ENCODE results near the gene CALHM5. TPM values are rescaled to one million over a fixed set of nuclear protein-coding genes. Genes with fewer than 3 reads are reported as not detected.

The CALHM5 gene
- total and polyA plus RNA-seq, 9 of the 15 experiments (the other 6 are each of a cell fraction or from before 2014, with no cell fraction given): under 0.01 to 0.05 (median 0.02) TPM; not detected in 2

- FAIRE-seq (no peak), DNase-seq (ENCODE audit: extremely low read depth in 1 of 4, low spot score in 3 of 4) (no peak), ATAC-seq (no peak)
- ChIA-PET POLR2A (interaction anchor here (0.6 to 1.0 kb wide), 2 partner anchors 17 to 33 kb away, joined by 3 read pairs; no protein-coding TSS in a partner anchor), CTCF (ENCODE audit: low intra/inter-chr PET ratio) (no interaction called here)
- TF ChIP-seq ZNF76 (CRISPR knock-in tag; IDR thresholded peaks at IDR 0.05; ENCODE audit: borderline replicate concordance) (no peak), ZNF175 (CRISPR knock-in tag; IDR thresholded peaks at IDR 0.05; ENCODE audit: low read depth) (no peak), GTF2B (IDR thresholded peaks at IDR 0.05; ENCODE audit: extremely low read depth, insufficient read length) (no peak), DPF2 (IDR thresholded peaks at IDR 0.05) (no peak), RBM14 (IDR thresholded peaks at IDR 0.05; ENCODE audit: borderline replicate concordance, insufficient read depth, low read depth, low read length) (no peak), HMG20B (CRISPR knock-in tag; IDR thresholded peaks at IDR 0.05) (no peak), PRPF4 (IDR thresholded peaks at IDR 0.05; ENCODE audit: insufficient read depth, low read depth, low read length, poor library complexity, severe bottlenecking) (no peak), TCF7L2 (IDR thresholded peaks at IDR 0.05; ENCODE audit: low read depth, low read length) (no peak), ZBTB8A (IDR thresholded peaks at IDR 0.05; ENCODE audit: partially characterized antibody) (no peak), NFIX (CRISPR knock-in tag; IDR thresholded peaks at IDR 0.05; ENCODE audit: low read depth) (no peak), TAF9B (IDR thresholded peaks at IDR 0.05; ENCODE audit: partially characterized antibody) (no peak), CHAMP1 (IDR thresholded peaks at IDR 0.05) (no peak), ZNF507 (tag; conservative IDR thresholded peaks at IDR 0.05) (no peak), TRIM28 (IDR thresholded peaks at IDR 0.05) (no peak), THAP12 (CRISPR knock-in tag; IDR thresholded peaks at IDR 0.05) (no peak)
- peaks cover 32% of the 10 kb centered on the region for H3K79me2 ChIP-seq (ENCODE audit: control insufficient read depth, insufficient read depth, low read length)
- intact Hi-C loops (cut with micrococcal nuclease): no loop called here
- H3K36me3 ChIP-seq (ENCODE audit: control insufficient read depth, insufficient read depth, low read length): no peaks in the 10 kb centered on the region
- BruUV-seq (replicated peaks): no TSS peak
- H3K4me3 ChIP-seq: no peak overlapping the region
- no peak overlapping the region for H3K9ac ChIP-seq (ENCODE audit: insufficient read depth in 1 of 2, low read depth in 2 of 2, low read length in 2 of 2)
- no peak overlapping the region for H2AFZ ChIP-seq (ENCODE audit: low read depth, low read length)
- no peak overlapping the region for H3K4me2 ChIP-seq (ENCODE audit: insufficient read depth, low read length)
- H3K27ac ChIP-seq (ENCODE audit: extremely low read depth, low read depth, low read length): no peak overlapping the region
- H3K9me3 ChIP-seq (replicated peaks; ENCODE audit: control insufficient read depth, insufficient read depth, low read depth, low read length): no peaks in the 10 kb centered on the region
- H4K20me1 ChIP-seq (replicated peaks; ENCODE audit: control insufficient read depth, insufficient read depth, low read length): no peaks in the 10 kb centered on the region
- H3K4me1 ChIP-seq (replicated peaks in 1 of 2; ENCODE audit: control insufficient read depth in 2 of 2, insufficient read depth in 2 of 2, low read length in 2 of 2): peaks cover 10 to 16% of the 10 kb centered on the region in 2 experiments
- no peaks in the 10 kb centered on the region for H3K27me3 ChIP-seq (ENCODE audit: control insufficient read depth in 2 of 2, insufficient read depth in 2 of 2, low read length in 2 of 2)
- in situ Hi-C loops (cut with MboI): no loop called here
- H3K9me1 ChIP-seq (ENCODE audit: control insufficient read depth, insufficient read depth, low read length): no peaks in the 10 kb centered on the region
Observed at GRCh38 chr6:116568111-116568510, 56.7 kb downstream of the CALHM5 start.
